ENCODE data around the gene TOR4A. TPM values are rescaled to one million over a fixed set of nuclear protein-coding genes. Genes with fewer than 3 reads are reported as not detected.

TOR4A gene
- total and polyA plus RNA-seq, 8 donors = 8.5 to 38.5 (median 11.1) TPM

GRCh38 chr9:137306066-137306849, 28.7 kb downstream of the TOR4A start:
- no peak for TF ChIP-seq CTCF (IDR thresholded peaks at IDR 0.05)
- Histone ChIP-seq H3K36me3 (no peaks in the 10 kb centered on the region), H3K27me3 (peaks cover 3 to 76% of the 10 kb centered on the region in 2 donors), H3K9me3 (no peaks in the 10 kb centered on the region), H3K4me1 (peaks cover 29 to 63% of the 10 kb centered on the region in 2 donors), H3K27ac (peak overlapping the region; percentile 65 to 68), H3K4me3 (no peak overlapping the region)
- ATAC-seq = no peak
- DNase-seq = peak in 2 of 4 donors; percentile 34 to 74
- intact Hi-C loops (cut with DNase I) = loop anchor here in 1 of 2 donors (10.0 kb wide), 1 partner anchor 99 kb away; no protein-coding TSS in a partner anchor

DNA sequence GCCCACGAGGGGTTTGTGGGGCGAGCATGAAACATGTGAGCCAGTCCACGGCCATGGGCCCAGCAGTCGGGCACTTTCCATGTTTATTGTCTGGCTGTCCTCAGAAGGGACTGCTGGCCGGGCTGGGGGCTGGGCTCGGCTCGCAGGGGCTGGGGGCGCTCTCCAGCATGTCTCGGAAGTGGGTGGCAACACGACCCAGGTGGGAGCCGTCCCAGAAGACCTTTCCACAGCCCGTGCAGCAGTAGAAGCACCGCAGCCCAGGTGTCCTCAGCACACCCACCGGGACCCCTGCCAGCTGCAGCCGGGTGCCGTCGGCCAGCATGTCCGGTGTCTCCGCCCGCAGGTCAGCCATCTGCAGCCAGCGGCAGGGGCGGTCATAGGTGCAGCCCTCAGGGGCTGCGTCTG, 29.3 kb downstream of the TOR4A start:
- TF ChIP-seq CTCF (IDR thresholded peaks at IDR 0.05) = no peak
- Histone ChIP-seq H3K4me1 (peaks cover 29 to 59% of the 10 kb centered on the region in 2 donors), H3K27ac (peak overlapping the region in 1 of 2 donors; percentile 68)

GRCh38 chr9:137307255-137308056, 29.9 kb downstream of the TOR4A start:
- DNase-seq (peak in 2 of 4 donors; percentile 32 to 79), ATAC-seq (no peak)
- TF ChIP-seq CTCF (IDR thresholded peaks at IDR 0.05) = no peak
- no peaks in the 10 kb centered on the region for H3K36me3 ChIP-seq
- H3K4me3 ChIP-seq = no peak overlapping the region
- H3K4me1 ChIP-seq = peaks cover 29 to 58% of the 10 kb centered on the region in 2 donors
- H3K9me3 ChIP-seq = no peaks in the 10 kb centered on the region
- intact Hi-C loops (cut with DNase I) = loop anchor here in 1 of 2 donors (10.0 kb wide), 1 partner anchor 97 kb away; no protein-coding TSS in a partner anchor
- H3K27me3 ChIP-seq = peaks cover 3 to 70% of the 10 kb centered on the region in 2 donors
- H3K27ac ChIP-seq = no peak overlapping the region

More for the DNA sequence above, 29.3 kb downstream of the TOR4A start:
- H3K27me3 ChIP-seq = peaks cover 3 to 72% of the 10 kb centered on the region in 2 donors
- intact Hi-C loops (cut with DNase I) = loop anchor here in 1 of 2 donors (10.0 kb wide), 1 partner anchor 98 kb away; no protein-coding TSS in a partner anchor
- H3K4me3 ChIP-seq = no peak overlapping the region
- H3K9me3 ChIP-seq = no peaks in the 10 kb centered on the region
- peak in 1 of 4 donors; percentile 38 for DNase-seq
- ATAC-seq = no peak
- no peaks in the 10 kb centered on the region for H3K36me3 ChIP-seq

- no peak for TF ChIP-seq CTCF (IDR thresholded peaks at IDR 0.05)
- no peaks in the 10 kb centered on the region for H3K36me3 ChIP-seq
- ATAC-seq (no peak), DNase-seq (no peak)
- intact Hi-C loops (cut with DNase I) = loop anchor here in 1 of 2 donors (10.0 kb wide), 1 partner anchor 97 kb away; no protein-coding TSS in a partner anchor
- peaks cover 3 to 63% of the 10 kb centered on the region in 2 donors for H3K27me3 ChIP-seq
- no peak overlapping the region for H3K4me3 ChIP-seq
- H3K27ac ChIP-seq = no peak overlapping the region
- peaks cover 29 to 52% of the 10 kb centered on the region in 2 donors for H3K4me1 ChIP-seq
- no peaks in the 10 kb centered on the region for H3K9me3 ChIP-seq
Measured at GRCh38 chr9:137308057-137308619, 30.6 kb downstream of the TOR4A start.

All from left lung (tissue), 10 donors.